Esophagus (tissue), 2 donors: ENCODE results near the gene NDST4. TPM values are rescaled to one million over a fixed set of nuclear protein-coding genes. Genes with fewer than 3 reads are reported as not detected.

Experiments
- H3K27ac ChIP-seq, 2 donors: one replicate each; pipeline ENCODE4 v1.5.1; 2013; ENCODE audit warnings: low read depth in 2 of 2, mild to moderate bottlenecking in 2 of 2, inconsistent platforms in 1 of 2, low read length in 1 of 2, moderate library complexity in 1 of 2
- H3K27me3 ChIP-seq, 2 donors: one replicate each; pipeline ENCODE4 v1.6.1; 2013; ENCODE audit warnings: low read length in 2 of 2, control low read depth in 1 of 2, mild to moderate bottlenecking in 1 of 2; ENCODE audit not compliant: insufficient read depth in 2 of 2, control insufficient read depth in 1 of 2
- H3K36me3 ChIP-seq, 2 donors: one replicate each; pipeline ENCODE4 v1.6.1; 2013; ENCODE audit warnings: low read length in 1 of 2; ENCODE audit not compliant: control insufficient read depth in 2 of 2, insufficient read depth in 2 of 2
- H3K4me1 ChIP-seq, 2 donors: one replicate each; pipeline ENCODE4 v1.6.1; 2013; ENCODE audit warnings: low read length in 1 of 2; ENCODE audit not compliant: control insufficient read depth in 2 of 2, insufficient read depth in 2 of 2
- H3K4me3 ChIP-seq, 2 donors: one replicate each; pipeline ENCODE4 v1.5.1; 2013; ENCODE audit warnings: low read length in 2 of 2, mild to moderate bottlenecking in 2 of 2, low read depth in 1 of 2, moderate library complexity in 1 of 2
- H3K9me3 ChIP-seq, 2 donors: one replicate each; pipeline ENCODE4 v1.6.1; 2013; ENCODE audit warnings: mild to moderate bottlenecking in 2 of 2, low read depth in 1 of 2, low read length in 1 of 2, moderate library complexity in 1 of 2; ENCODE audit not compliant: control insufficient read depth in 2 of 2, insufficient read depth in 1 of 2
- WGBS, 2 donors: extraction: QIAGEN DNeasy Blood & Tissue Kit; methylation state at CpG; one replicate each; pipeline ENCODE4 v1.1.7; 2013; 5-methylcytosine and 5-hydroxymethylcytosine counted together
- polyA plus RNA-seq, 2 donors: library from polyadenylated mRNA; stranded (reverse); fragments of 200-250 nt; gene quantifications; one replicate each; pipeline ENCODE4 v1.2.3, GENCODE V29; 2013
- donor health status: healthy with polysubstance abuse.
- donor health status: Bipolar disorder and iron deficiency.

The NDST4 gene
- polyA plus RNA-seq, 2 donors, result not detected

GRCh38 chr4:115076691-115077090 lies 36.7 kb downstream of the NDST4 start:
- H3K36me3 ChIP-seq, result no peaks in the 10 kb centered on the region
- no peaks in the 10 kb centered on the region for H3K4me1 ChIP-seq
- no peak overlapping the region for H3K27ac ChIP-seq
- H3K9me3 ChIP-seq, result no peaks in the 10 kb centered on the region
- 82 to 87% methylated on average over 7 of the region's 7 CpGs for WGBS, 2 donors
- H3K27me3 ChIP-seq, result no peaks in the 10 kb centered on the region
- no peak overlapping the region for H3K4me3 ChIP-seq

GRCh38 chr4:115058533-115058932 lies 54.9 kb downstream of the NDST4 start:
- no peaks in the 10 kb centered on the region for H3K4me1 ChIP-seq
- H3K27ac ChIP-seq, result no peak overlapping the region
- H3K9me3 ChIP-seq, result no peaks in the 10 kb centered on the region
- H3K4me3 ChIP-seq, result no peak overlapping the region
- no peaks in the 10 kb centered on the region for H3K36me3 ChIP-seq
- no peaks in the 10 kb centered on the region for H3K27me3 ChIP-seq
- 14 to 27% methylated on average over 1 of the region's 1 CpG for WGBS, 2 donors

- WGBS, 2 donors, result 75 to 88% methylated on average over 4 of the region's 4 CpGs
- H3K4me1 ChIP-seq, result no peaks in the 10 kb centered on the region
- no peak overlapping the region for H3K27ac ChIP-seq
Measured at GRCh38 chr4:115054836-115055235, 58.6 kb downstream of the NDST4 start.

GRCh38 chr4:115053313-115053712 lies 60.1 kb downstream of the NDST4 start:
- Histone ChIP-seq H3K27ac (no peak overlapping the region), H3K27me3 (no peaks in the 10 kb centered on the region), H3K4me1 (no peaks in the 10 kb centered on the region), H3K9me3 (no peaks in the 10 kb centered on the region), H3K36me3 (no peaks in the 10 kb centered on the region), H3K4me3 (no peak overlapping the region)
- 60 to 80% methylated on average over 1 of the region's 1 CpG for WGBS, 2 donors

More at GRCh38 chr4:115054836-115055235, 58.6 kb downstream of the NDST4 start:
- no peaks in the 10 kb centered on the region for H3K9me3 ChIP-seq
- H3K4me3 ChIP-seq, result no peak overlapping the region
- no peaks in the 10 kb centered on the region for H3K27me3 ChIP-seq
- no peaks in the 10 kb centered on the region for H3K36me3 ChIP-seq

- Histone ChIP-seq H3K36me3 (no peaks in the 10 kb centered on the region), H3K27me3 (no peaks in the 10 kb centered on the region), H3K4me3 (no peak overlapping the region), H3K27ac (no peak overlapping the region), H3K9me3 (no peaks in the 10 kb centered on the region), H3K4me1 (no peaks in the 10 kb centered on the region)
- WGBS, 2 donors, result 52 to 57% methylated on average over 3 of the region's 3 CpGs
Measured at GRCh38 chr4:115042496-115042895, 70.9 kb downstream of the NDST4 start.

GRCh38 chr4:115030281-115030680 lies 83.1 kb downstream of the NDST4 start:
- H3K9me3 ChIP-seq, result no peaks in the 10 kb centered on the region
- no peaks in the 10 kb centered on the region for H3K4me1 ChIP-seq
- H3K27ac ChIP-seq, result no peak overlapping the region
- H3K27me3 ChIP-seq, result no peaks in the 10 kb centered on the region
- no peaks in the 10 kb centered on the region for H3K36me3 ChIP-seq
- H3K4me3 ChIP-seq, result no peak overlapping the region

GRCh38 chr4:115028682-115029410 lies 84.6 kb downstream of the NDST4 start:
- H3K4me1 ChIP-seq, result no peaks in the 10 kb centered on the region
- WGBS, 2 donors, result 57 to 75% methylated on average over 2 of the region's 2 CpGs

GRCh38 chr4:114999880-115000279 lies 113.5 kb downstream of the NDST4 start:
- H3K27me3 ChIP-seq, result no peaks in the 10 kb centered on the region
- WGBS, 2 donors, result 72 to 76% methylated on average over 1 of the region's 1 CpG
- H3K4me1 ChIP-seq, result no peaks in the 10 kb centered on the region
- H3K4me3 ChIP-seq, result no peak overlapping the region
- no peak overlapping the region for H3K27ac ChIP-seq
- H3K36me3 ChIP-seq, result no peaks in the 10 kb centered on the region
- H3K9me3 ChIP-seq, result no peaks in the 10 kb centered on the region

More at GRCh38 chr4:115028682-115029410, 84.6 kb downstream of the NDST4 start:
- no peak overlapping the region for H3K27ac ChIP-seq
- no peaks in the 10 kb centered on the region for H3K36me3 ChIP-seq
- no peaks in the 10 kb centered on the region for H3K27me3 ChIP-seq
- no peak overlapping the region for H3K4me3 ChIP-seq
- H3K9me3 ChIP-seq, result peaks cover 0 to 1% of the 10 kb centered on the region in 2 donors

GRCh38 chr4:114998316-114998715 lies 115.1 kb downstream of the NDST4 start:
- H3K36me3 ChIP-seq, result no peaks in the 10 kb centered on the region
- no peaks in the 10 kb centered on the region for H3K9me3 ChIP-seq
- H3K27ac ChIP-seq, result no peak overlapping the region
- H3K27me3 ChIP-seq, result no peaks in the 10 kb centered on the region
- no peak overlapping the region for H3K4me3 ChIP-seq
- H3K4me1 ChIP-seq, result no peaks in the 10 kb centered on the region

GRCh38 chr4:114997576-114998247 lies 115.7 kb downstream of the NDST4 start:
- no peak overlapping the region for H3K4me3 ChIP-seq
- H3K27ac ChIP-seq, result no peak overlapping the region
- 32 to 37% methylated on average over 2 of the region's 2 CpGs for WGBS, 2 donors
- H3K4me1 ChIP-seq, result no peaks in the 10 kb centered on the region
- no peaks in the 10 kb centered on the region for H3K36me3 ChIP-seq
- H3K27me3 ChIP-seq, result no peaks in the 10 kb centered on the region
- H3K9me3 ChIP-seq, result no peaks in the 10 kb centered on the region
